ENCODE data around the gene NKX1-1.

- TF ChIP-seq, protein P1, sequence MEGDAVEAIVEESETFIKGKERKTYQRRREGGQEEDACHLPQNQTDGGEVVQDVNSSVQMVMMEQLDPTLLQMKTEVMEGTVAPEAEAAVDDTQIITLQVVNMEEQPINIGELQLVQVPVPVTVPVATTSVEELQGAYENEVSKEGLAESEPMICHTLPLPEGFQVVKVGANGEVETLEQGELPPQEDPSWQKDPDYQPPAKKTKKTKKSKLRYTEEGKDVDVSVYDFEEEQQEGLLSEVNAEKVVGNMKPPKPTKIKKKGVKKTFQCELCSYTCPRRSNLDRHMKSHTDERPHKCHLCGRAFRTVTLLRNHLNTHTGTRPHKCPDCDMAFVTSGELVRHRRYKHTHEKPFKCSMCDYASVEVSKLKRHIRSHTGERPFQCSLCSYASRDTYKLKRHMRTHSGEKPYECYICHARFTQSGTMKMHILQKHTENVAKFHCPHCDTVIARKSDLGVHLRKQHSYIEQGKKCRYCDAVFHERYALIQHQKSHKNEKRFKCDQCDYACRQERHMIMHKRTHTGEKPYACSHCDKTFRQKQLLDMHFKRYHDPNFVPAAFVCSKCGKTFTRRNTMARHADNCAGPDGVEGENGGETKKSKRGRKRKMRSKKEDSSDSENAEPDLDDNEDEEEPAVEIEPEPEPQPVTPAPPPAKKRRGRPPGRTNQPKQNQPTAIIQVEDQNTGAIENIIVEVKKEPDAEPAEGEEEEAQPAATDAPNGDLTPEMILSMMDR (optimal IDR thresholded peaks at IDR 0.05 in 1 of 3, IDR thresholded peaks at IDR 0.05 in 1 of 3, conservative IDR thresholded peaks at IDR 0.05 in 1 of 3; ENCODE audit: extremely low read depth in 1 of 3, insufficient read depth in 2 of 3, low read length in 3 of 3), result no peak
- TF ChIP-seq EZH2 (IDR thresholded peaks at IDR 0.05; ENCODE audit: low read length), result no peak
Observed at GRCh38 chr4:1379801-1380331, 26.4 kb downstream of the NKX1-1 start.
